GM19463 (cell line): ENCODE measurements around the gene NUCKS1.

ENCODE experiments used
- ATAC-seq: cut with Tn5 transposase; IDR thresholded peaks from one replicate; pipeline ENCODE4 v1.9.1; 2021; ENCODE audit warnings: mild to moderate bottlenecking, moderate library complexity; ENCODE audit not compliant: unreplicated experiment

The NUCKS1 gene

GRCh38 chr1:205670611-205671430 is 79.2 kb downstream of the NUCKS1 start:
- no peak for ATAC-seq

- no peak for ATAC-seq
Measured at GRCh38 chr1:205670150-205670446, 79.9 kb downstream of the NUCKS1 start.

- peak; percentile 36 for ATAC-seq
Measured at GRCh38 chr1:205669341-205670149, 80.4 kb downstream of the NUCKS1 start.

- ATAC-seq, result peak; percentile 40
Measured at GRCh38 chr1:205668951-205669340, 81.0 kb downstream of the NUCKS1 start.

GRCh38 chr1:205667909-205668643 is 81.9 kb downstream of the NUCKS1 start:
- ATAC-seq, result no peak

GRCh38 chr1:205666372-205667166 is 83.4 kb downstream of the NUCKS1 start:
- no peak for ATAC-seq

- ATAC-seq, result no peak
Measured at GRCh38 chr1:205665201-205666045, 84.6 kb downstream of the NUCKS1 start.

- no peak for ATAC-seq
Measured at GRCh38 chr1:205664399-205665017, 85.5 kb downstream of the NUCKS1 start.

GRCh38 chr1:205663286-205663936 is 86.6 kb downstream of the NUCKS1 start:
- ATAC-seq, result no peak
